Sigmoid colon (tissue), 4 donors: Measurements from ENCODE around the gene KRTAP8-1.

Source experiments
- CTCF ChIP-seq, 4 experiments: fragments of 450-650 bp in 3 of 4; fragments of 200-600 bp in 1 of 4; IDR thresholded peaks; one replicate each; pipeline ENCODE4 v1.5.1; 2016 to 2019; ENCODE audit warnings: antibody characterized with exemption in 4 of 4, mild to moderate bottlenecking in 3 of 4, moderate library complexity in 2 of 4
- POLR2A ChIP-seq, 2 donors: fragments of 450-650 bp; IDR thresholded peaks; one replicate each; pipeline ENCODE4 v1.6.1; 2016; ENCODE audit warnings: antibody characterized with exemption in 2 of 2, mild to moderate bottlenecking in 2 of 2, moderate library complexity in 2 of 2
- POLR2AphosphoS5 ChIP-seq, 4 donors: sonication (generic); formaldehyde crosslinking; IDR thresholded peaks; one replicate each; pipeline ENCODE4 v1.6.1; 2017; ENCODE audit warnings: antibody characterized with exemption in 4 of 4

GRCh38 chr21:30847627-30848500, 34.8 kb upstream of the KRTAP8-1 start:
- no peak for TF ChIP-seq POLR2A (IDR thresholded peaks at IDR 0.05)
- no peak for TF ChIP-seq CTCF (IDR thresholded peaks at IDR 0.05)
- TF ChIP-seq POLR2AphosphoS5 (IDR thresholded peaks at IDR 0.05), result no peak
